Non-pigmented ciliary epithelial cell (primary cell): ENCODE measurements around the gene FADS1.
A peak's percentile ranks its signal among the peaks of the same experiment; 100 is the strongest.

Source experiments
- DNase-seq: peaks from one replicate; pipeline ENCODE4 v3.0.0-alpha.2; 2010; ENCODE audit warnings: low read depth

FADS1 gene

DNA sequence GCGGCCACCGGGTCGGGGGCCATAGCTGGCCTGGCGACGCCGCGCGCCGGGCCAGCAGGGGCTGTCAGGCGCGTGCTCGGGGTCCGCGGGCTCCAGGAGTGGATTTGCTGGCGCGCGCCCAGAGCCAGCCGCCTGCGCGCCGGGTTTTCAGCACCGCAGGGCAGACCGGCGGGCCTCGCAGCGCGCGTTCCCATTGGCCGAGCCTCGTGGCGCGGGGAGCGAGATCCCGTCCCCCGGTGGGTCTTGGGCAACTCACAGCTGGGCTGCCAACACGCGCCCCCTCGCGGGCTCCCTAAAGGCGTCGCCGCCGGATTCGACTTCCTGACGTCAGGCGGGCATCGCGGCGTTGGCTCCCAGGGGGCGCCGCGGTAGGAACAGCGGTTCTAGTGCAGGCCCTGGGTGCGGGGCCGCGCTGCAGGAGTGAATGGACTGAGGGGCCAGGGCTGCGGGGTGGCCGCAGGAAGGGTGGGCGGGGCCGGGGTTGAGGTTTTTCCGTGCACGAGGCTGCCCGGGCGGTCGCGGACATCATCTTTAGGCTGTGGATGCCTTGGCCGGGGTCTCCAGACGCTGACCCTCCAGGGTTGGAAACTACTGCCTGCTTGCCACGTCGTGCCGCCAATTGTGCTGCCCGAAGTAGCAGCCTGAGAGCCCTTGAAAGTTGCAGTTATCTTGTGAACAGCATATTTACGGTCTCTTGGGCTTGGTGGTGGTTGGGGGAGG, at the start of gene FADS1:
Gene FADS1 (minus strand): TSS at position 268 of the 720 bp plus-strand sequence. CDS start 74 bp downstream, at position 194.
- DNase-seq = peak; percentile 59

DNA sequence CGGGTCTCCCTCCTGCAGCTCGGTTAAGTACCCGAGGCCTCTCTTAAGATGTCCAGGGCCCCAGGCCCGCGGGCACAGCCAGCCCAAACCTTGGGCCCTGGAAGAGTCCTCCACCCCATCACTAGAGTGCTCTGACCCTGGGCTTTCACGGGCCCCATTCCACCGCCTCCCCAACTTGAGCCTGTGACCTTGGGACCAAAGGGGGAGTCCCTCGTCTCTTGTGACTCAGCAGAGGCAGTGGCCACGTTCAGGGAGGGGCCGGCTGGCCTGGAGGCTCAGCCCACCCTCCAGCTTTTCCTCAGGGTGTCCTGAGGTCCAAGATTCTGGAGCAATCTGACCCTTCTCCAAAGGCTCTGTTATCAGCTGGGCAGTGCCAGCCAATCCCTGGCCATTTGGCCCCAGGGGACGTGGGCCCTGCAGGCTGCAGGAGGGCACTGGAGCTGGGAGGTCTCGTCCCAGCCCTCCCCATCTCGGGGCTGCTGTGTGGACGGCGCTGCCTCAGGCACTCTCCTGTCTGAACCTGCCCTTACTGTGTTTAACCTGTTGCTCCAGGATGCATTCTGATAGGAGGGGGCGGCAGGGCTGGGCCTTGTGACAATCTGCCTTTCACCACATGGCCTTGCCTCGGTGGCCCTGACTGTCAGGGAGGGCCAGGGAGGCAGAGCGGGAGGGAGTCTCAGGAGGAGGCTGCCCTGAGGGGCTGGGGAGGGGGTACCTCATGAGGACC, 49.6 kb upstream of the FADS1 start:
- DNase-seq = no peak

DNA sequence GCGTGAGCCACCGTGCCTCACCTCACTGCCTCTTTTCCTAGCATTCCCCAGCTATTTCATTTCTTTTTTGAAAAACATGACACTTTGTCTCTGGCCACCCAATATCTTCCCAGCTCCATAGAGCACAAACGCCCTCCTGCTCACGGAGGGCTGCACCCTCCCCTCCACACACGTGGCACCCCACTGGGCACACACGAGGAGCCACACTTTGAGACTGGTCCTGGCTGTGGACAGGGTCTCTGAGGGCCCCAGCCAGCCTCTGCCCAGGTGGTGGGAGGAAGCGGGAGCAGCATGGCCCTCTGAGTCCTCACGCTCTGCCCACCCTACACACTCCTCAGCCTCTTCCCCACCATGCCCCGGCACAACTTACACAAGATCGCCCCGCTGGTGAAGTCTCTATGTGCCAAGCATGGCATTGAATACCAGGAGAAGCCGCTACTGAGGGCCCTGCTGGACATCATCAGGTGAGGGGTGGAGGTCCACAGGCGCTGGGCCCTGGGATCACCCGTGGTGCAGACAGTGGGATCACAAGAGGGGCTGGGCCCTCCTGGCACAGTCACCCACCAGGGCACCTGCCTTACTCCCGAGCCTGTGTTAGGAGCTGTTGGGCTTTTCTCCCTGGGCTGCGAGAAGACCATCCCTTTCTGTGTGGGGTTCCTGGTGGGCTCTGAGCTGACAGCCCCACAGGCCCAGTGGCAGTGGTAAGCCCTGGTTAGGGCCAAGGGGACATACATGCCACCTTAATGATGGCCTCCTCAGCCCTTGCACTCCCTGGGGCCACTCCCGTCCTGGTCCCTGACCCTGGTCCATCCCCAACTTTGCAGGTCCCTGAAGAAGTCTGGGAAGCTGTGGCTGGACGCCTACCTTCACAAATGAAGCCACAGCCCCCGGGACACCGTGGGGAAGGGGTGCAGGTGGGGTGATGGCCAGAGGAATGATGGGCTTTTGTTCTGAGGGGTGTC, 48.3 kb upstream of the FADS1 start:
- no peak for DNase-seq

DNA sequence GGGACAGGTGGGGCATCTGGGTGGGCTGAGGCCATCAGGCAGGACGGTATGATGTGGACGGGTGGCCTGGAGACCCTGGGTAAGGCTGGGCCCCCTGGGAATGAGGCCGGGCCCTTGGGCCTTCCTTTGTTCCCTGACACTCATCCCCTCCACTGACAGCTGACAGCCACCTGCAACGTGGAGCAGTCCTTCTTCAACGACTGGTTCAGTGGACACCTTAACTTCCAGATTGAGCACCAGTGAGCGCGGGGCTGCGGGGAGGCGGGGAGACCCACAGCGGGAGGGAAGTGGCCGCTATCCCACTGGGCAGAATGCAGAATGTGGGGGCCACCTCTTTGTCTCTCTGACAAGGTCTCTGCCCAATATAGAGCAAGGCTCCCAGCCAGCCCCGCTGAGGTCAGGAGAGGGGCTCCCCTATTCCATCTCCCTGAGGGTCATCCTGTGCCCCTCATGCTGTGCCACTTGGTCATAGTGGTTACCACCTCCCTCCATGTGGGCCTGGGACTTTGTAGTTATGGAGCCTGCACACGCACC, 46.8 kb upstream of the FADS1 start:
- DNase-seq = no peak

DNA sequence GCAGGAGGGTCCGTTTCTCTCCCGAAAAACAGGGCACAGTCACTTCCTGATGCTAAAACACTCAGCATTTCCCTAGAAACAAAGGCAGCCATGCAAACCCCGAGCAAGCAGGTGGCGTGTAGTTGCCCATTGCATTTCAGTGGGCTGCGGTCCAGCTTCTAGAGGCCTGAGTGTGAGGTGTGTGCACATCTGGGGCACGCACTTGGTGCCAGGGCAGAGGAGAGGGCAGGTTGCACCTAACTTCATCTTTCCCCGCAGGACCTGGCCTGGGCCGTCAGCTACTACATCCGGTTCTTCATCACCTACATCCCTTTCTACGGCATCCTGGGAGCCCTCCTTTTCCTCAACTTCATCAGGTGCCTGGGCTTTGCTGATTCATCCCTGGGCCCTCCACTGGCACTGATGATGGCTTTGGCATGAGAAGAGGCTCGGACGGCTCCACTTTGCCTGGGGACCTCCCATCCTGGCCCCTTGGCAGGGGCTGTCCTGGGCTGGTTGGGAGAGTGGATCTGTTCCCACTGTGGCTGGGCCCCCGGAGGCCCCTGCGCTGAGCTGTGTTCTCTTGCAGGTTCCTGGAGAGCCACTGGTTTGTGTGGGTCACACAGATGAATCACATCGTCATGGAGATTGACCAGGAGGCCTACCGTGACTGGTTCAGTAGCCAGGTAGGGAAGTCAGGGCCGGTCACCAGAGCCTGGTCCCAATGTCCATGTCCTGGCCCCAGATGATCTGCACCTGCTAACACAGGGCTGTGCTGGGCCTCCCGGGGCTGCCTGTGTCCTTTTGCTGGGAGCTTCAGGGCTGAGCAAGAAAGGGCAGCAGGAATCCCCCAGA, 46.1 kb upstream of the FADS1 start:
- no peak for DNase-seq

DNA sequence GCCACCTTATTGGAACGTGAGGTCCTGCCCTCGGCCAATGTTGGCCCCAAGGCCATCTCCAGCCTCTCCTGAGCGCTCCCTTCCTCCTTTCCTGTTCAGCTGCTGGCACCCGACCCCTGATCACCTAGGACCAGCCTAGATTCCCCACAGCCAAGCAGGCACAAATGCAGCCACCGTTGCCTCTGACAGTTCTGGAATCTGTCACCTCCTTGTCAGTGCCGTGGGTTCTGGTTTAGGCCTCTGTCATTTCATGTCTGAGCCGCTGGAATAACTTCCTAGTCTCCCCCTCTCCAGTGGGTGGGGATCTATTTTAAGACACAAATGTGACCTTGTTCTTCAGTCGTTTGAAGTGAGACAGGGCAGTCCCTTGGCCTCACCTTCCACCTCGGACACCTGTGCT, 44.8 kb upstream of the FADS1 start:
- no peak for DNase-seq

DNA sequence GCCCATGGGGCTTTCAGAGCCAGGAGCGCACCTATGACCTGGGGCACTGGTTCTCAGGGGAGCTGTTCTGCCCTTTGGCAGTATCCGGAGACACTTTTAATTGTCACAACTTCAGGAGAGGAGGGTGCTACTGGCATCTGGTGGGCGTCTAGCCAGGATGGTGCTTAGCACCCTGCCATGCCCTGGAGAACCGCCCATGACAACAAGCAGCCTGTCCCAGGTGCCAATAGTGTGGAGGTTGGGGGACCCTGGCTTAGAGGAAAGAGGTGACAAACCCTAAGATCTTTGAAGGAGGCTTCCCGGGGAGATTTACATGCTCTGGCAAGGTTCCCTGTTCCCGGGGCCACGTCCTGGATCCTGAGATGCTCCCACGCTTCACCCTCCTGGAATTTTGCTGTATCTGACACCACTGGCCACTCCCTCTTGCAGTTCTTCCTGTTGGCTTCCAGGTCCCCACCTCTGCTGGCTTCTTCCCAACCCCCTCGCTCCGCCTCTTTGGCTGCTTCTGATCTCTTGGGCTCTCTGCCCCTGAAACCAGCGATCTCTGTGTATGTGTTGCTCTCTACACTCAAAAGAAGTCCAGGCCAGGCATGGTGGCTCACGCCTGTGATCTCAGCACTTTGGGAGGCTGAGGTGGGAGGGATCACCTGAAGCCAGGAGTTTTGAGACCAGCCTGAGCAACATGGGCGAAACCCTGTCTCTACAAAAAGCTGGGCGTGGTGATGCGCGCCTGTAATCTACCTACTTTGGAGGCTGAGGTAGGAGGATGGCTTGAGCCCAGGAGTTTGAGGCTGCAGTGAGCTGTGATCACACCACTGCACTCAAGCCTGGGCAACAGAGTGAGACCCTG, 43.5 kb upstream of the FADS1 start:
- no peak for DNase-seq

DNA sequence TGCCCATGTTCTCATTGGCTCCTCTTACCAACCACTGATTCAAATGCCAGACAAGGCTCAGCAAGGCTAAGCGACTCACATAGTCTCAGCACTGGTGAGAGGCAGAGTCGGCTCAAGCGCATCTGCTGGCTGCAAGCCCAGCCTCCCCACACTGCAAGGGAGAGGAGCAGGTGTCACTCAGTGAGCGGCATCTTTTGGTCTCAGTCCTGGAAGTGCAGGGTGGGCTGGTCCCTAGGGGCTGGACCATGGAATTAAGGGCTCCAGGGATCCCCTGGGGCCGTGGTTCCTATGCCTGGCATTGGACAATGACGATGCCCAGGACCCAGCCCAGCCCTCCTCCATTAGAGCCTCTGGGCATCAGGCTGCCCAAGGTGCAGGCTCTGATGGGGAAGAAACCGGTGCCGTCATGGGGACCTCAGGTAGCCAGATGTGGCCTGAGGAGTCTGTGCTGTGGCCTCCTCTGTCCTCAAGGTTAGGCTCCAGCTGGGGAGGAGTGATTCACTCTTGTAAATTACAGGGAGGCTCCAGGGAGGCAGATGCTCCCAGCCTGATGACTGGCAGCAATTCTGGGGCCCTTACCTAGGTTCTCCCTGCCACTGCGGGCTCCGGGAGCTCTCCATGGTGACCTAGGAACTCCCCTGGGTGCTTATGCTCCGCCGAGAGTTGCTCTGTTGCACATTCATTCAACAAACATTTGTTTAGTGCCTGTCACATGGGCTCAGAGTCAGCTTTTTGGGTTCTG, 39.3 kb upstream of the FADS1 start:
- no peak for DNase-seq

DNA sequence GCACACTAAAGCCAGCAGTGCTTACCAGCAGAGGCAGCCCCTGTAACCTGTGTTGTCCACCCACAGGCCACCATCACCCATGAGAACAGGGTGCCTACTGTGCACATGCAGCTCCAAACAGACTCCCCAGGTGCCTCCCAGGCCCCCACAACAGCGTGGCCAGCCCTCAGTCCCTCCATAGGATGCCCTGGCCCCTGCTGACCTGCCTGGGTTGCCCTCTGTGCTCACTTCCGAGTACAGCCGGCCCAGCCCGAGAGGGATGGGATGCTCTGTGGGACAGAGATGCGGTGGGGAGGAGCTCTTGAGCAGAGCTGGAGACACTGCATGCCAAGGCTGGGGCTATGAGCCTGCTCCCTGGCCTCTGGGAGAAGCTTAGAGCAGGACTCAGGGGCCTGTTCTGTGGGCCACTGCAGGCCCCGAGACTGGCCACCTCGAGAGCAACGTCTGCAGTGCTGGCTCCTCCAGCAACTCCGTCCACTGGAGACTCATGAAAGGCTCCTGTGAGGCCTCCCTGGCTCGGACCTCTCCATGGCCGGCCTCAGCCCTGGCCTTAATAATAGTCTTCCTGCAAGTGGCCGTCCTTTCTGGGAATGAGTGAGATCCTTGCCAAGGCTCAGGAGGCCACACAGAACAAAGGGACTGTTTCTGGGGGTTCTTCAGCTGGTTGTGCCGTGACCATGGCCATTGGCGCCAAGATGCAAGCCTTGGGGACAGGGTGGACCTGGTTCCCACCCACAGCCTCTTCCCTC, 38.3 kb upstream of the FADS1 start:
- no peak for DNase-seq

DNA sequence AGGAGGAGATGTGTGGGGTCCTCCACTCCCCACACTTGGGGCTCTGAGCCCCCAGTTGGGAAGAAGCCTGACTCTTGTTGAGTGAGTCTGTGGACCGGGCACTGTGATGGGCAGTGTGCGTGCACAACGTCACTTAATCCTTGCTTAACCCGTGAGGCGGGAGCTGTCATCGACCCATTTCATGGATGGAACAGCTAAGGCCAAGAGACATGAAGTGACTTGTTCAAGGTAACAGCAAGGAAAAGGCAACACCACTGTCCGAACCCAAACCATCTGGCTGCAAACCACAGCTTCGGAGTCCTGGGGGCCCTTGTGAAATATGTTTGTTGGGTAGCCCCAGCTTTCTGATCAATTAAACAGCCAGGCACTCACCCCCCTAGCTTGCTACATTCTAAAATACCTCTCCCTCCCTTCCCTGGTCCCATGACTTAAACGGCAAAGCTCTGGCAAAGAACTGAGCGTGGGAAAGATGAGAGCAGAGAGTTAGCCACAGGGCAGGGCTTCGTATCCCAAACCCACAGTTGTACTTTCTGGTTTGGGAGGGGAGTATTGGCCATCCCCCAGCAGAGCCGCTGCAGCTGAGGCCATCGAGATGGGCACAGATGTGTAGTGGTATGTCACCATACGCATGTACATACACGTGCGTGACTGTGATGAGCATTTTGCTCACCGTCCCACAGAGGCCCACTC, 37.5 kb upstream of the FADS1 start:
- no peak for DNase-seq

DNA sequence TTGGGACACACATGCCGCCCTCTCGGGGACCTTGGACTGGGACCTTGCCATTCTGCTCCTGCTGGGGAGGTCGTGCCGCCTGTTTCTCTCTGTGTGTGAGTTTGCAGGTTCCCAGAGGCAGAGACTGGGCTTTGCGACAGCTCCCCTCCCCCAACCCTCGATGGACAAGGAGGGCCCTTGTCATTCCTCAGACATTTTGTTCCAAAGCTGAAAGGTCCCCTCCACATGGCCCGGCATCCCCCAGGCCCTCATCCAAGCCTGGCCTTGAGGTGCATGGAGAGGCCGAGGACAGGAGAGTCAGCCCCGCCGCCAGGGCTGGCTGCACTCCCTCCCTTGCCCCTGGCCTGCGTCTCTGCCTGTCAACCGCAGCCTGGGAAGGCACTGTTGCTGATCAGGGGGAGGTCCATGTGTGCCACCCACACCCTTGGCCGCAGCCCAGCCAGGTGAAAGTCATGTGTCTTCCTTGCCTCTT, 36.9 kb upstream of the FADS1 start:
- DNase-seq = no peak

DNA sequence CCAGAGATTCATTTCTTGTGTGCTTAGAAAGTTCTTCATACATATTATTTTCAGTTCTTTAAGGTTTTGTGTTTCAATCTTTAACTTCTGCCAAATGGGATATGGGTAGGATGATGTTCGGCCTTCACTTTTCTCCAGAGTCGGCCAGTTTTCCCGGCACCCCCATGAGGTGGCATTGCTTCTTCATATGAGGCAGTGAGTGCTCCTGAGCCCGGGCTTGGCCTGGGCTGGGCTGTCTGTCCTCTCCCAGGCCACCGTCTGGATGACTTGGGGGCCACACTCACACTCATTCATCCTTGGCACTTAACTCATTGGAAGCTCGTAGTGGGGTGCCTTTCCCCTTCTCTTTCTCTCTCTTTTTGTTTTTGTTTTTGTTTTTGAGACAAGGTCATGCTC, 35.1 kb upstream of the FADS1 start:
- no peak for DNase-seq

DNA sequence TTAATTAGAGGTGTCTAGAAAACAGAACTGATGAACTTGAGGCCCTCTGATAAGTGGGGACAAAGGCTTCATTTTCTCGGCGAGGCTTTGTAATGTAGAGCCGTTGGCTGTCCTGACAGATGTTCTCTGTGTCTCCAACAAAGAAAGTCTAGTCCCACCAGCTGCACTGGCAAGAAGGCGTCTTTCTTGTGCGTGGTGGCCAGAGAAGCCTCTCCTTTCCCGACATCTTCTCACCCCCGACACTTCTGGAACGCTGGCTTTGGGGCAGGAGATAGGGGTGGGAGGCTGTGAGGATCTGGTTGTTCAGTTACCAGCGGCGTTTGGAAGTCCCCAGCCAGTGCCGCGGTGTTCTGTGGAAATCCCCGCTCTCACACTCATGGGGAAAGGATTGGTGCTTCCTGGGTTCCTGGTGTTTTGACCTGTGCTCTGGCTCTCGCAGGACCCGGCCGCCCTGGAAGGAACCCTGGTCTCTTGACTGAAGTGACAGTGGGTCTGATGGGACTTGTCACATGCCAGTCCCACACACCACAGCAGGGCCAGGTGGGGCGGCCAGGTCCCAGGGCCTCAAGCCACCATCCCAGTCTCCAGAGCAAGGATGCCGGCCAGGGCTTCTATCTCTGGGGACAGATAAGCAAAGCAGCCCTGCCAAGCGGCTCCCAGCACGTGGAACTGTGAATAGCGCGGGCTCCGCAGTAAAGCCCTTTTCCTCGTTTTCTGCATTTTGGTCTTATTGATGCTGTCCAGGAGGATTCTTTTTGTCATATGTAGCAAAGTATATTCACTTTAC, 34.5 kb upstream of the FADS1 start:
- DNase-seq = no peak

DNA sequence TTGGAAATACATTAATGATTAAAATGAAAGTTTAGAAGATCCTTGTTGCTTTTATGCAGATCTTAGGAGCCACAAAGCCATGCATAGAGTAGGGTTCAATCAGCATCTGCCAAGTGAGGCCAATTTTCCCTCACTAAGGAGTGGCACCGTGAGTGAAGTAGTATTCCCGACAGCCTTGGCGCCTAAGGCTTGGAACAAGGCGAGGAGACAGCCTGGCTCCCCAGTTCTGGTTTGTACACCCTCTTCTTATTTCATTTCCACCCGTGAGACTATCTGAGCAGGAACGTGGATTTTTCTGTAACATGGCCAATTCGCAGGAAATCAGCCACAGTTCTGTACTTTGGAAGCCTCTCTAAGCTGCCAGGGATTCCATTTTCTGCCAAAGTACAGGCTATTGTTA, 33.9 kb upstream of the FADS1 start:
- no peak for DNase-seq

DNA sequence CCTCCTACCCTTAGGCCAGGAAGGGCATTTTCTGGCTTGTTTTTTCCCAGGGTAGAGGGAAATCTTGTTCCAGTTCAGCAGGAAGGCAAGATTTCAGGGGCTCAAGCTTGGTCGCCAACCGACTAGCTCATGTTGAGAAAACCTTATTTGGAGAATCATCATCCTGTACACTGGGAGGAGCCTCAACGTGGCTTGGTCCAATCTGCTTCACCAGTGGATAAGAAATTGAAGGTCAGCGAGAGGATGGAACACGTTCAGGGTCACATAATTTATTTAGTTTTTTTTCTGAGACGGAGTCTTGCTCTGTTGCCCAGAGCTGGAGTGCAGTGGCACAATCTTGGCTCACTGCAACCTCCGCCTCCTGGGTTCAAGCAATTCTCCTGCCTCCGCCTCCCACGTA, 31.8 kb upstream of the FADS1 start:
- DNase-seq = no peak

DNA sequence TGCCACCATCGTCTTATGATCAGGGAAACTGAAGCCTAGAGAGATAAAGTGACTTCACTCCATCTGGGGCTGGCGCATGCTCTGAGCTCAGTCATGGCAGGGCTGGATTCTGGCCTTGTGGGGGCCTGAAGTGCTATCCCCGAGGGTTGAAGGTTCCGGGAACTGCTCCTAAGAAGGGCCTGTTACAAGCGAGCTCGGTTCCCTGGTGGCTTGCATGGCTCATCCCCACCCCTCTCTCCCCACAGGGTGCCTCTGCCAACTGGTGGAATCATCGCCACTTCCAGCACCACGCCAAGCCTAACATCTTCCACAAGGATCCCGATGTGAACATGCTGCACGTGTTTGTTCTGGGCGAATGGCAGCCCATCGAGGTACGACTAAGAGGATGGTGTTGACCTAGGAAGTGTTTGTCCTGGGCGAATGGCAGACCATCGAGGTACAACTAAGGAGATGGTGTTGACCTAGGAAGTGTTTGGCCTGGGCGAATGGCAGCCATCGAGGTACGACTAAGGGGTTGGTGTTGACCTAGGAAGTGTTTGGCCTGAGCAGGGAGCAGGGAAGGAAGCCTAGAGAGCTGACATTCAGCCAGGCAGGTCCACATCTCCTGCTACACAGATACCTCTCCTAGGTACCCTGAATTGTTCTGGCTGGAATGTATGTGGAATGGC, 31.2 kb upstream of the FADS1 start:
- no peak for DNase-seq
